ENCODE measurements around the gene KCNAB1.

Gene KCNAB1

DNA sequence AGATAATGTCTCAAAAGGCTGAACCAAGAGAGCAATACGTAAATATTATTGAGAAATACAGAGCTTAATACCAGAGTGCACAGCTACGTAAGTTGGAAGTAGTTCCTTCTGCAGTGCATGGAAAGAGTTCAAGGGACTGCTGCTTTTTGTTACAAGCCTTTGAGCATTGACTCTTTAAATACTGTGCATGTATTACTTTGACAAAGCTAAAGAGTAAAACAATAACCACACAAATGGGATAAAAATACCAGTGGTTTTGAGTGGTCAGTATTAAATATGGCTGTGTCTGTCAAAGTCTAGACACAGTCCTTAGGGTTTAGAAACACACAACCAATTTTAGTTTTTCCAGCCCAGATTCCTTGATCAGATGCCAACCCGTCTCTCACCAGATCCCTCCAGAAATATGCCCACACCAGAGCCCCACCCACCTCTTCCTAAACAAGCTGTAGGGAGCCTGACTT lies 372.5 kb downstream of the KCNAB1 start:
- DNase-seq (ENCODE audit: low read depth in 2 of 2): no peak

DNA sequence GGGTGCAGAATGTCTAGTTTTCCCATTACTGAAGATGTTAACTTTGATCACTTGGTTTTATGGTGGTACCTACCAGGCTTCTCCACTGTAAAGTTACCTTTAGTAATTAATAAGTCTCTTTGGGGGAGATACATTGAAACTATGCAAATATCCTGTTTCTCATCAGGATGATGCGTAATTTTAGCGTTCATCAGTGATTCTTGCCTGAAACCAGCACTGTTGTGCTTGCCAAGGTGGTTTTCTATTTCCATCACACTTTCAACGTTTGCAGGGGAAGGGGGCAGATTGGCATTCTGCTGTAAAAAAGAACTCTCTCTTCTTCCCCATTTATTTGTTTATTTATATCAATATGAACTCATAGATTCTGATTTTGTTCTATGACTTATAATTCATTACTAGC lies 373.5 kb downstream of the KCNAB1 start:
- DNase-seq (ENCODE audit: low read depth in 2 of 2): no peak

GRCh38 chr3:156495816-156496215 lies 375.4 kb downstream of the KCNAB1 start:
- DNase-seq (ENCODE audit: low read depth in 2 of 2): no peak

GRCh38 chr3:156497326-156497725 lies 376.9 kb downstream of the KCNAB1 start:
- peak in 1 of 2 experiments; percentile 33 for DNase-seq (ENCODE audit: low read depth in 2 of 2)

- no peak for DNase-seq (ENCODE audit: low read depth in 2 of 2)
These were observed 377.9 kb downstream of the KCNAB1 start for GRCh38 chr3:156498307-156498706.

DNA sequence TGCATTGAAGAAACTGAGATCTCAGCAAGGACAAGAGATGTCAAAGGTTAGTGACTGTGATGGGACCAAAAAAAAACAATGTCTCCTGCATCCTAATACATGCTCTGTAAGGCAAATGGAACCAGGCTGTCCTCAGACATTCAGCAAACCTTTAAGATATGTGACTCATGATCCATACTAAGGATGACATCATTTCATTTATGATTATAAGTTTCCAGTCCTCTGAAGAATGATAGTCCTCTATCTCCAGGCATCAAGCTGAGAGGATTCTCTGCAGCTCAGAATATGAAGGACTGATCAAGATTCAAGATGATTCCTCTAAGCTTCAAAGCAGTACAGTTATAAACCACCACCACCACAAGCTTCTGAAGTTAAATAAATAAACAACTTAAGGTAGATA lies 386.9 kb downstream of the KCNAB1 start:
- DNase-seq (ENCODE audit: low read depth in 2 of 2): no peak

DNA sequence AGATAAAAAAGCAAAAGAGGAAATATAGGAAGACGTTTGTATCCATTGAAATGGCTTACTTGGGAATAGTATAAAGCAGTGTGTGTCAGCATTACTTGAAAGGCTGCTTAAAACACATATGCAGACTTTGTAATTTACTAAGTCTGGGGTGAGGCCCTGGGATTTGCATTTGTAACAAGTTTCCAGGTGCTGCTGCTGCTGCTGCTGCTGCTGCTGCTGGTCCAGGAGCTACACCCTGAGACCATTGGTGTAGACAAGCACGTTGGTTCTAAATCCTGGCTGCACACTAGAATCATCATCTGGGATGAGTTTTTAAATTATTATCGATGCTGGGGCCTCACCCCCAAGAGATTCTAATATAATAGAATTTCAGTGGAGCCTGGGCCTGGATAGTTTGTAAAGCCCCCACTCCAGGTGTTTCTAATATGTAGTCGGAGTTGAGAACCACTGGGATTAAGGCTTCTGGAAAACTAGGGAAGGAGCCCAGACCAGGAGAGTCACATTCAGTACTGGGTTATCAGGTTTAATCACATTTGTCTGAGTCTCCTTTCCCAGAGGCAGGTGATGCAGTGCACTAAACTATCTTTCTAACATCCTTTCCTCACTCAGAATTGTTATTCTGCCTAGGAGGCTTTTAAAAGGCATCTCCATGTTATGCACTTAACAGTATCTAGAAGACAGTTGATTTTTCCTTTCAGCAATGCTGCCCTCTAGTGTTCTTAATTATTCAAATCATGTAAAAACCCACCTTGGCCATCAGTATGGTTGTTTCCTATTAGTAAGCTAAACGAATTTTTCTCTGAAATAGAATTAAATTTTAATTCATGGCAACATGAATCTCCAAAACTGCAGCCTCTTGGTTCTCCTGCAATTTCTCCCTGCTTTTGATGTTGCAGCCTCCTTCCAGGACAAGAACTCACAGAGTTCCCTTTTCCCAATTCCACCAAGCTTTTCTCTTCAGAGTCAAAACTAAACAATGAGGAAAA lies 389.1 kb downstream of the KCNAB1 start:
- no peak for DNase-seq (ENCODE audit: low read depth in 2 of 2)

GRCh38 chr3:156511987-156512677 lies 391.8 kb downstream of the KCNAB1 start:
- DNase-seq (ENCODE audit: low read depth in 2 of 2): no peak

DNA sequence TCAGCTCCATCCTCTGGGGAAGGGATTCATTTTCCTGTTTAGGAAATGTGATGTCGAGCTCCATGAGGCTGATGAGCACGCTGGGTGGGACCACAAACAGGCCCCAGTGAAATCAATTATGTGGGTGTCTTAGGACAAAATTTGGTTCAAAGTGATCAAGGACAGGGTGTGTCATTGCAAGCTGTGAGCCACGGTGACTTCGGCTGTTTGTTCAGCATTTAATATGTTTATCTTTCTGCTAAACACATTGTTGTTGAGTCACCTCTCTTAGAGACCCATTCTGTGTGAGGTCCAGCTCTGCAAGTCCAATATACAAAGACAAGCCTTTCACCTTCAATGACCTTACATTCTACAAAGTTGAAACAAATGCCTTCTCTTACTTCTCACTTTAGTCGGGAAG lies 393.2 kb downstream of the KCNAB1 start:
- no peak for DNase-seq (ENCODE audit: low read depth in 2 of 2)

- no peak for DNase-seq (ENCODE audit: low read depth in 2 of 2)
These were observed 395.9 kb downstream of the KCNAB1 start for GRCh38 chr3:156516284-156516683.

DNA sequence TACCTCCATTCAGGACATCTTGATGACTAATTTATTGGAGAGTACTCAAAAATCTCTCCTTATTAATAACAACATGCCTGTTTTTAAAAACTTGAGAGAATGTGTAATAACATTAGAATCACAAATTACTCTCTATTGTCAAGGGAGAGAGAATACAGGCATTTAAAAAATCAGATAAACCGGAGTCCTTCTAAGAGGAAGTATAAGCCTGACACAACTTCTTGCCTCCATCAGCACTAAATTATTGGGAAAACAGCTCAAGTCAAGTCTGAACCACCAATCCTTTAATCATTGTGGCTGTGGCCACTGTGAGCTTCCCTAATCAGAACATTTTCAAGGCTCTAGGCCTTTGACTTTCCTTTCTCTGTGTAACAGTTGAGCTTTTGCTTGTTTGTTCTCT lies 396.6 kb downstream of the KCNAB1 start:
- DNase-seq (ENCODE audit: low read depth in 2 of 2): no peak

DNA sequence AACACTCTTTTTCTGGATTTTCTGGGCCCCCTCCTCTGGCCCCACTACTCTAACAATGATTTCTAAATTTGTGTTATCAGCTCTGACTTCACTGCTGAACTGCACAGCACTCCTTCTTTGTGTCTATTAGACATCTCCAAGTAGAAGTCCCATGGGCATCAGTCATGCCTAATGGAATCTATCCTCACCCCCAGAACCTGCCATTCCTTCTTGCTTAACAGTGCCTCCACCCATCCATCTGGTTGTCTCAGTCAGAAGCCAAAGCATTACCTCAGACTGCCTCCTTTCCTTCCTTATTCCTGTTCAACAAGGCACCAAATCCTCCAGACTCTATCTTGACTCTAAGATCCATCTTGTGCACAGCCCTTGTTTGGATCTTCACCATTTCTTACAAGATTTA lies 398.3 kb downstream of the KCNAB1 start:
- DNase-seq (ENCODE audit: low read depth in 2 of 2): no peak

DNA sequence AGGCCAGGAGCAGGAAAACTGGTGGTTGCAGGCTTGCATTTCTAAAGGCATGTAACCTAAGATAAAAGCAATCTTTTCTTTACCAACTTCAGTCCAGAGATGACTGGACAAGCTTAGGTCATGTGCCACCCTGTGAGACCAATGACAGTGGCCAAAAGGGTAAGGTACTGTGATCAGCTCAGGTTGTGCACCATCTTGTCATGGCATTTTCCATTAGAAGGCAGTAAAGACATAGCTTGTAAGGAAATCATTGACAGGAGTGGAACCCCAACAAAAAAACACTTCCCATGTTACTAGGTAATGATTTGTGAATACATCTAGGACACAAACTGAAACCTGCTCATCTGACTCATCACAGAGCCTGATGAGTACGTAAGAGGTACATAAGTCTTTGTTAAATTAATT lies 399.4 kb downstream of the KCNAB1 start:
- no peak for DNase-seq (ENCODE audit: low read depth in 2 of 2)

DNA sequence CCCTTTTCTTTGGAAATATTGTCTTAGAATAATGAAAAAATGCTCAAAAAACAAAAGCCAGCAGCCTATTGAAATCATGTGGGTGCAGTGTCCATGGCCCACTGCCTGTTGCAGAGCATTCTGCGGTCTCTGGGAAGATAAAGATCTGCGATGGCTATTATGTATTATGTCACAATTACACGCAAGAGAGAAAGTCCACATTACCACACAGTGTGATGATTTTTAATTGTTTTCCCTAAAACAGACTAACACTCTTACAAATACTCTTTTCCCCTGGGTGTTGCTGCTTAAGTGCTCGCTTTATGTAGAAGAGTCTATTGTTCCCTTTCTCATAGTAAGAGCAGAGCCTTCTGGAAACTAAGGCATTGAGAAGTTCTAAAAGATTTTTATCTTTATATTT lies 402.3 kb downstream of the KCNAB1 start:
- DNase-seq (ENCODE audit: low read depth in 2 of 2): no peak

DNA sequence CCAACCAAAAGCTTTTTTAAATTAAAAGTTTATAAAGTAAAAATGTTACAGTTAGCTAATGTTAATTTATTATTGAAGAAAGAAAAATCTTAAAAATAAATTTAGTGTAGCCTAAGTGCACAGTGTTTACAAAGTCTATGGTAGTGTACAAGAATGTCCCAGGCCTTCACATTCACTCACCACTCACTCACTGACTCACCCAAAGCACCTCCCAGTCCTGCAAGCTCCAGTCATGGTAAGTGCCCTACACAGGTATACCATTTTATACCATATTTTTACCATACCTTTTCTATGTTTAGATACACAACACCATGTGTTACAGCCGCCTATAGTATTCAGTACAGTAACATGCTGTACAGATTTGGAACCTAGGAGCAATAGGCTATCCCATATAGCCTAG lies 405.4 kb downstream of the KCNAB1 start:
- no peak for DNase-seq (ENCODE audit: low read depth in 2 of 2)

DNA sequence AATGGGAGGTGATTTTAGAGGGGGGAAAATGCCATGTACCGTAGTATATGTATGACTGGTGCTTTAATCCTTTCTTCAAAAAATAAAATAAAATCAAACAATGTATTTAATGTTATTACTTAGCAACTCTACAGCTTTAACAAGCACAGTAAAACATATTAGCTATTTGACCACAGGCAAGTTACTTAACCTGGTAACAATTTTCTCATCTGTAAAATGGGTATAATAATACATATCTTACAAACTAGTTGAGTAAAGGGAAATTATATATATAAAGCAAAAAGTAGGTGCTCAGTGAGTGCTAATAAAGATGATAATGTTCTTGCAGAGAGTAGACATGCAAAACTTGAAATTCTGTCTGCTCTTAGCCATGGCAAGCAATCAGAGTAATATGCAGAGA lies 406.7 kb downstream of the KCNAB1 start:
- no peak for DNase-seq (ENCODE audit: low read depth in 2 of 2)

GRCh38 chr3:156530980-156531379 lies 410.6 kb downstream of the KCNAB1 start:
- no peak for DNase-seq (ENCODE audit: low read depth in 2 of 2)

DNA sequence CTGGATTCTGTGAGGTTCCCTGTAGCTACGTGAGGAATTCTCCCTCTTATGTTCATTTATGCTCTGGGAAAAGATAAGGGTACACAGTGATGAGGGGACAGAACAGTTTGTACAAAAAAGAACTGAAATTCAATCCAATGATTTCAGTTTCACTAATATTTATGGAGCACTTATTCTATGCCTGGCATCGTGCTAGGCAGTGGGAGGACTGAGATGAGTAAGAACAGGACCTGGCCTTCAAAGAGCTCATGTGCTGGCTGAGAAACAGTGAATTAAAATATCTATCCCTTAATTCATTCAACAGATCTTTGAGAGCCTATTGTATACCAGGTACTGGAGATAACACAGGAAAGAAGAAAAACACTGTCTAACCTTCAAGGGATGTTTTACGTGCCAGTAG lies 412.4 kb downstream of the KCNAB1 start:
- DNase-seq (ENCODE audit: low read depth in 2 of 2): no peak

GRCh38 chr3:156533205-156533604 lies 412.8 kb downstream of the KCNAB1 start:
- DNase-seq (ENCODE audit: low read depth in 2 of 2): no peak

DNA sequence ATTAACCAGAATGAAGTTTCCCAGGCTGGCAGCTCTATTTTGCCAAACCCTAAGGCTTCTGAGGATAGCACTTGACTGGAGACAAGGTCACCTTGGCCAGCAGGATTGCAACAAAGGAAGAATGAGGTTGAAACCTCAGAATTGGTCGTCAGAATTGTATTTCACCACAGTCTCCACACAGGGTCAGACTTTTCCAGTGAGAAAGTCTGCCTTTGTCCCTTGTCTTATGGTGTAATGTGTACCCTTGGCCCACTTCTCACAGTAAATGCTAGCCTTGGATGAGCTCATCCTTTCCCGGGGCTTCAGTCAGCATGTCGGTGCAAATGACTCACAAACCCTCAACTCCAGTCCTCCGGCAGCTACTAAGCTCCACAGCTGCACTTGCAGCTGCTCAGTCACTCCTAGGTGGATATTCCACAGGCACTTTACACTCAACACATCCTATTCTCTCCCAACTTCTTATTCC lies 414.8 kb downstream of the KCNAB1 start:
- peak; percentile 86 to 87 for DNase-seq (ENCODE audit: low read depth in 2 of 2)

DNA sequence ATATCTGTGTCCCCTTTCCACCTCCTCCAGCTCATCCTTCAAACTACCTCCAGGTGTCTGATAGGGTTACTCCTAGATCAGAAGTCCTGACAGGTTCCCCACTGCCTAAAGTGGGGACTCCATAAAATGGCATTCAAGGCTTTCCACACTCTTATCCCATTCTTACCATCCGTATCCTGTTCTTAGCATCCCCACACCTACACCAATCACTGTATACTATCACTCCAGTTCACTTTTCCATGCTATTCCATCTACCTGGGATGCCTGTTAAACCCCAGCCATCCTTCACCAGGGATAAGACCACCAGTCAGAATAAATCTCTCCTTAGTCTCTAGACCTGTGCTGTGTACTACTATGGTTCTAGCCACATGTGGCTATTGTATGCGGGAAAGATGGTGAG lies 415.4 kb downstream of the KCNAB1 start:
- no peak for DNase-seq (ENCODE audit: low read depth in 2 of 2)

DNA sequence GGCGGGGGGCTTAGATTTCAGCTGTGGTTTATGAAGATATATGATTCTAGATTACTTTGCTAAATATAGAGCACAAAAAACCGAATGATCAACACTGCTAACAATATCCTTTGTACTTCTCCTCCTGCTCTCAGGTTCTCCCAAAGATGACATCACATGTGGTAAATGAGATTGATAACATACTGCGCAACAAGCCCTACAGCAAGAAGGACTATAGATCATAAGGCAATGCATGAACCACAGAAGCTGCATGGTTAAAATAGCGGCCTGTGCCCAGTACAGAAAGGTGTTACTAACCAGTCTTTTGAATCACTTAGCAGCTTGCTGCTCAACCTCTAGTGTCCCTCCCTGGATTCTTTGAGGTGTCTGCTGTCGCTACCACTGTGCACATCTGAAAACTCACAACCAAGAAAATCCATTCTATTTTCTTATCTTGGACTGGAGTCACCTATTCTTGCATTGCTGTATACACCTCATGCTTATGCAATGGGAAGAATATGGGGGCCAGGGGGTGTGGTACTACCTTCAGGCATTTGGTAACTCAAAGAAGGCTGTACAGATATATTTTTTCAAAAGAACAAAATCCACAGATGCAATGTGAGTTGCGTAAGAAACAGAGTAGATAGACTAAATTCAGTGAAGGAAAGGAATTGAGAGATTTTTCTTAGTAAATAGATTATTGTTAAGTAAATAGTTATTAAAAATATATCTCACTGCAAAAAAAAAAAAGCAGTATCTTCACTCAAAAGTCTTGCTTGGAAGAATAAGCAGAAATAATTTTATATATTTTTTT lies 416.3 kb downstream of the KCNAB1 start:
- no peak for DNase-seq (ENCODE audit: low read depth in 2 of 2)

Data from fibroblast of skin of left biceps (primary cell).